HG03064 (cell line): ENCODE results near the gene SLC27A6.
"Not testable (repeated sequence)": the region's sequence is repeated elsewhere in the genome, so short reads cannot be mapped to it uniquely, and the experiment has no call there.

Experiments used
- ATAC-seq: cut with Tn5 transposase; IDR thresholded peaks from one replicate; pipeline ENCODE4 v1.9.1; 2021; ENCODE audit warnings: low read depth; ENCODE audit not compliant: unreplicated experiment

SLC27A6 gene

DNA sequence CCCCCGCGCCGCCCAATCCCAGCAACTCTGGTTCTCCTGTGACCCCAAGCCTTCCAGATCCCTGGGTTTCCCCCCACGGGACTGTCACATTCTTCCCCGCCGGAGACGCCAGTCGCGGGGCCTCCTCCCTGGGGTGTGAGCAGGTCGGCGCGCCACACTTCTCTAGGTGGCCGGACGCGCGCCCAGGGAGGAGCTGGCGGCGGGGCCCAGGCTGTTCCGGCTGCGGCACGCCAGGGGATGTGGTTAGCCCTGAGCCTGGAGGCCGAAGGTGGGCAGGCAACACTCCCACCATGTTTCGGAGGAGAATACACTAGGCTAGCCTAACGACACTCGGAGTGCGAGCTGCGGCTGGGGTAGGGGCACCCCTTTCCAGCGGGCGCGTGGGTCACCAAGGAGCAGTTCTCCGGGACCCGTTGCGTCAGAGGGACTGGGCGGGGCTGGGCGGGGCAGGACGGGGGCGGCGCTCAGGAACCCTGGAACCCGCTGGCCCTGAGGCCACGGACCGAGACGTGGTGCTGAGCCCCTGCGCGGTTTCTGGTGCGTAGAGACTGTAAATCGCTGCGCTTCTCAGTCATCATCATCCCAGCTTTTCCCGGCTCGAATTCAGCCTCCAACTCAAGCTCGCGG is at the start of gene SLC27A6:
Gene SLC27A6, plus strand, starts transcription at position 478 of the 627 bp plus-strand sequence. CDS start 650 bp downstream, outside the sequence.
- no peak for ATAC-seq

DNA sequence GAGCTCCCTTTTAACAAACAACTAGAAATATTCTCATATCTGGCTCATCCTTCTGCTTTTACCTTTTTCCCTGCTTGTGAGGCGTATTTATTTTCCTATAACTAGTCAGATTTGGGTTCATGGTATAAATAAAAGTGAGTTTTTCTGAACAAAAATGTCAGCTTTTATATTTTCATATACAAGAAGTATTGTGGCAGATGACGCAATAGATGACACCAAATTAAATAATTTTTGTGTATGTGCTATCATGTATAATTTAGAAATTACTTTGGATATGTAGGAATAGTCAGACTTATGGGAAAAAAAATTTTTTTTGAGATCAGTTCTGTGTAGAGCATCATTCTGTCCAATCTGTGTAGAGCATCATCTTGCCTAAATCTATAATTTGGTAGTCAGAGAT is 45.7 kb upstream of the SLC27A6 start:
- no peak for ATAC-seq

- ATAC-seq, result no peak
Observed at GRCh38 chr5:128920345-128921215, 44.7 kb upstream of the SLC27A6 start.

DNA sequence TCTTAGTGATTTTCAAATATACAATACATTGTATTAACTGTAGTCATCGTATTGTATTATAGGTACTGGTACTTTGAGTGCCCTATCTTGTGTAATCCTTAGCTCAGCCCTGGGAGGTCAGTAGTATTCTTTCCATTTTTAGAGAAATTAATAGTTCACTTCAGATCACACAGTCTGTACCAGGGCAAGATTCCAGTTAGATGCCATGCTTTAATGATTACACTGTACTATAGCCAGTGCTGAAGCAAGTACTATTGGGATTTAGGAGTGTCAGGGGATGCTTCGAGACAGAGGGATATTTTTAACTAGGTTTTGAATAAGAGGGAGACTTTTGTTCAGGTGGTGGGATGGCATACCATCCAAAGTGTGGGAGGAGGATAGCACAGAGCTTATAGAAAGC is 41.0 kb upstream of the SLC27A6 start:
- ATAC-seq, result no peak

- no peak for ATAC-seq
Observed at GRCh38 chr5:128925973-128926372, 39.3 kb upstream of the SLC27A6 start.

DNA sequence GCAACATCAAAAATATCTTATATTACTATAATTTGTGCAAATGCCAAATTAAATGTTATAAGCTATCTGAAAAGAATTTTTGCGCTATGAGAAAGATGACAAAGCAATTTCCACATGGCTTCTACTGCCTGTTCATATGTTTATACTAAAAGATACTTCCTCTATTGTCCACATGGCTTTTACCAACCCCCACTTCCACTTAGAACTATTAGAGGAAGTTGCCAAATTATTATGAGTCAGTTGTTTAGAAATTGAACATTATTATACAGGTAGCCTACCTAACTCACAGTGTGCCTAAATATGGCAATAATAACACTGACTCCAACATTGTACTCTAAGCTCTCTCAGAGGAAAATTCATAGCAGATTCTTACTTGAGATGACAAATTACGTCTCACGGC is 37.6 kb upstream of the SLC27A6 start:
- no peak for ATAC-seq

DNA sequence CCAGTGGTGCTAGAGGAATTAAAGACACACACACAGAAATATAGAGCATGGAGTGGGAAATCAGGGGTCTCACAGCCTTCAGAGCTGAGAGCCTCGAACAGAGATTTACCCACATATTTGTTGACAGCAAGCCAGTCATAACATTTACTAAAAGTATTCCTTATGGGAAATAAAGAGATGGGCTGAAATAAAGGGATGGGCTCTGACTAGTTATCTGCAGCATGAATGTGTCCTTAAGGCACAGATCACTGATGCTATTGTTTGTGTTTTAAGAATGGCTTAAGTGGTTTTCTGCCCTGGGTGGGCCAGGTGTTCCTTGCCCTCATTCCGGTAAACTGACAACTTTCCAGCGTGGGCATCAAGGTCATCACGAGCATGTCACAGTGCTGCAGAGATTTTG is 33.1 kb upstream of the SLC27A6 start:
- not testable (repeated sequence) for ATAC-seq

DNA sequence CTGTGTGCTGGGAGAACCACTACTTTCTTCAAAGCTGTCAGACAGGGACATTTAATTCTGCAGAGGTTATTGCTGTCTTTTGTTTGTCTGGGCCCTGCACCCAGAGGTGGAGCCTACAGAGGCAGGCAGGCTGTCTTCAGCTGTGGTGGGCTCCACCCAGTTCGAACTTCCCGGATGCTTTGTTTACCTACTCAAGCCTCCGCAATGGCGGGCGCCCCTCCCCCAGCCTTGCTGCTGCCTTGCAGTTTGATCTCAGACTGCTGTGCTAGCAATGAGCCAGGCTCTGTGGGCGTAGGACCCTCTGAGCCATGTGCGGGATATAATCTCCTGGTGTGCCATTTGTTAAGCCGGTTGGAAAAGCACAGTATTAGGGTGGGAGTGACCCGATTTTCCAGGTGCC is 22.2 kb upstream of the SLC27A6 start:
- ATAC-seq, result not testable (repeated sequence)

- no peak for ATAC-seq
Observed at GRCh38 chr5:128949847-128950546, 15.3 kb upstream of the SLC27A6 start.

GRCh38 chr5:128951301-128951700 is 14.0 kb upstream of the SLC27A6 start:
- not testable (repeated sequence) for ATAC-seq

DNA sequence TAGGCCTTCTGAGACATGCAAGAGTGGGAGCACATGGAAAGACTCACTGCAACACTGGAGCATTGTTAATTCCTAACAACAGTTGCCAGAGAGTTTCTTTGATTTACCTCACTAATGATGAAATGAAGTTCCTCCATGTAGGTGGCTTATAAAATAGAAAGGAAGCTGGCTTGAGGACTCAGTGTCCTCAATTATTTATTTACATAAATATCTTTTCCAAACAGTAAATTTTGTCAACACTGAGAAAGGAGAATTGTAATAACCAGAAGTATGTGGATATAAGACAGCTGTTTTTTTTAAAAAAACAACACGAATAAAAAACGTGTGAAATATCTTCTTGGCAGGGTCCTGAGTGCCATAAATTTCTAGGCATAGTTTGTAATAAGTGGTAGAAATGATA is 9.1 kb upstream of the SLC27A6 start:
- no peak for ATAC-seq

- ATAC-seq, result no peak
Observed at GRCh38 chr5:128962211-128962610, 3.1 kb upstream of the SLC27A6 start.

DNA sequence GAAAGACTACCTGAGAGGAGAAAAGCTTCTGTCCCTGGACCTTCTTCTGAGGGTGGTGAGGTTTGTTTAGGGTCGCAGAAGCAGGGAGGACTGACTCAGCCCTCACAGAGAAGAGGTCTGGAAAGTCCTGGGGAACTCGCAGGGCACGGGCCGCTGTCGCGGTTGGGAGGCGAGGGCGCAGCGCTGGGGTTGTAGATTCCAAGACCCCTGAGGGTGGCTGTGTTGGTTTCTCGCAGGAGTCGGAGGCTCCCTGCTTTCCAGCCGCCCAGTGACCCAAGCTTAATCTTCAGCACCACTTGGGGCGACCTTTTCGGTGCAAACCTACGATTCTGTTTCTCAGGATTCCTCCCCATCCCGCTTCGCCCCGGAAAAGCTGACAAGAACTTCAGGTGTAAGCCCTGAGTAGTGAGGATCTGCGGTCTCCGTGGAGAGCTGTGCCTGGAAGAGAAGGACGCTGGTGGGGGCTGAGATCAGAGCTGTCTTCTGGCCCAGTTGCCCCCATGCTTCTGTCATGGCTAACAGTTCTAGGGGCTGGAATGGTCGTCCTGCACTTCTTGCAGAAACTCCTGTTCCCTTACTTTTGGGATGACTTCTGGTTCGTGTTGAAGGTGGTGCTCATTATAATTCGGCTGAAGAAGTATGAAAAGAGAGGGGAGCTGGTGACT is 482 bp downstream of the SLC27A6 start:
- no peak for ATAC-seq

DNA sequence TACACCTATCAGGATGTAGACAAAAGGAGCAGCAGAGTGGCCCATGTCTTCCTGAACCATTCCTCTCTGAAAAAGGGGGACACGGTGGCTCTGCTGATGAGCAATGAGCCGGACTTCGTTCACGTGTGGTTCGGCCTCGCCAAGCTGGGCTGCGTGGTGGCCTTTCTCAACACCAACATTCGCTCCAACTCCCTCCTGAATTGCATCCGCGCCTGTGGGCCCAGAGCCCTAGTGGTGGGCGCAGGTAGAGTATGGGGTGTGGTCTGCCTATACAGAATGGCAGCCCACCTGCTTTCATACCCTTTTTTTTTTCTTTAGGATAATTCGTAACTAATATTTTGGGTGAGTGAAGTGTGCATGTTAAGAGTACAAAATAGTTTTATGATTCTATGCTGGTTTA is 1.1 kb downstream of the SLC27A6 start:
- no peak for ATAC-seq

- ATAC-seq, result no peak
Observed at GRCh38 chr5:128966846-128967245, 1.6 kb downstream of the SLC27A6 start.

- no peak for ATAC-seq
Observed at GRCh38 chr5:128973244-128973643, 8.0 kb downstream of the SLC27A6 start.

DNA sequence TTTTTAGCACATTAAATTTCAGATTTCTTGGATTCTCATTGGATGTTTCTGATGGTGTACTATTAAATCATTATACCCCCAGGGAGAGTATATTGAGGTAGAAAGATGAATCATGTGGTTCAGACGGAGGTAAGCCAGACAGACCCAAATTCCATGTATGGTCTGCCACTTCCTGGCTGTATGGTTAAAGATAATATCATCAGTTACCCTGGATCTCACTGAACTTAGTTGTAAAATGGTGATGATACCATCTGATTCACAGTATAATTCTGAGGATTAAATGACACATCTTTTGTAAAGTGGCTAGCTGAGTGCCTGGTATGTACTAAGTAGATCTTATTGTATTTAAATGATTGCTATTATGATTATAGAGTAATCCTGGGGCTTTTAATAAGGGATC is 9.3 kb downstream of the SLC27A6 start:
- no peak for ATAC-seq

GRCh38 chr5:128979761-128980160 is 14.5 kb downstream of the SLC27A6 start:
- ATAC-seq, result no peak

GRCh38 chr5:128980917-128981316 is 15.6 kb downstream of the SLC27A6 start:
- no peak for ATAC-seq

DNA sequence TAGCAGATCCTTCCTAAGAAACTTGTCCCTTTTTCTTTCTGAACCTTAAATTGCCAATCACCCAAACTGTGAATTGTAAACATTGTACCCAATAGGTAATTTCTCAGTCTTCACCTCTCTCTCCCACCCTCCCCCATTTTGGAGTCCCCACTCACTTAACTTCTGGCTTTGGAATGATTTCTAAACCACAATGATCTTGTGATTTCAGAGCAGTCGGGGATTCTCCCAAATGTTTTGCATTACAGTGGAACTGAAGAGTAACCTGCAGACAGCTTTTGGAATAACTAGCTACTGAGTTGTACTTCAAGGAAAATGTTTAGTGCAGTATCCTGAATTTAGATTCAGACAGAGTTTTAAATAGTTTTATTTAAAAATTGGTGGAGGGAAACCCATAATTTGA is 19.2 kb downstream of the SLC27A6 start:
- ATAC-seq, result no peak

- ATAC-seq, result no peak
Observed at GRCh38 chr5:128988476-128988875, 23.2 kb downstream of the SLC27A6 start.
